Measurements from ENCODE around the gene FPR1.

DNA sequence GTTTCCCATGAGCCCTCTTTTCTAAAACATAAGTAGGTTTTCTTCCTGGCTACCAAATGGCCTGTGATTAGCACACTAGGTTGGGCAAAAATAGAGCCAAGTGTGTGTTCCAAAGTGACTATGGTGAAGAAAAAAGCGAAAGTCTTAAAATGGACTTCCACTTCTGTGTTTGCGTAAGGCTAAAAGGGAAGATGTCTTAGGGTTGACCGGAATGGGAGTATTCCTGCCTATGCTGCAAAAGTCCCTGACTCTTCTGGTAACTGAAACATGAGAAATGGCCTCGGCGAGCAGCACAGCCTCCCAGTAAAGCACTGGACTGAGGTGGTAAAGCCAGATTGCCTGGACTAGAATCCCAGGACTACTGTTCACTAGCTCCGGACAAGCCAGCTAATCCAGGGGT, 2.4 kb upstream of the FPR1 start:
- TF ChIP-seq SP1 (IDR thresholded peaks at IDR 0.05) (no peak), HDGF (IDR thresholded peaks at IDR 0.05; ENCODE audit: borderline replicate concordance) (no peak), ZNF384 (IDR thresholded peaks at IDR 0.05) (no peak), ELF4 (IDR thresholded peaks at IDR 0.05) (no peak), SUZ12 (IDR thresholded peaks at IDR 0.05) (no peak), BHLHE40 (IDR thresholded peaks at IDR 0.05; ENCODE audit: borderline replicate concordance) (no peak), TARDBP (IDR thresholded peaks at IDR 0.05) (no peak), LEF1 (IDR thresholded peaks at IDR 0.05; ENCODE audit: borderline replicate concordance) (no peak), PKNOX1 (IDR thresholded peaks at IDR 0.05) (no peak), FOXA1 (IDR thresholded peaks at IDR 0.05) (no peak), FOXM1 (IDR thresholded peaks at IDR 0.05; ENCODE audit: borderline replicate concordance) (no peak), NFRKB (IDR thresholded peaks at IDR 0.05) (no peak), ARNT (IDR thresholded peaks at IDR 0.05) (no peak), FOXK2 (IDR thresholded peaks at IDR 0.05) (no peak)

Data from HEK293T (cell line).